Measurements from ENCODE around the gene ACOT2. TPM values are rescaled to one million over a fixed set of nuclear protein-coding genes. Genes with fewer than 3 reads are reported as not detected.
"Not testable (repeated sequence)": the region's sequence is repeated elsewhere in the genome, so short reads cannot be mapped to it uniquely, and the experiment has no call there.

Gene ACOT2
- total RNA-seq, 4 donors from 2014 or later, result 15.7 to 30.7 (median 21.1) TPM

- DNase-seq (ENCODE audit: low spot score in 2 of 2), result no peak
- intact Hi-C loops (cut with DNase I; ENCODE audit: low total_unique reads), result no loop called here
- WGBS, 2 donors, result 55 to 63% methylated on average over 16 of the region's 16 CpGs
- no peak overlapping the region for H3K4me3 ChIP-seq (ENCODE audit: low read depth, poor library complexity, severe bottlenecking)
- TF ChIP-seq, protein P1, sequence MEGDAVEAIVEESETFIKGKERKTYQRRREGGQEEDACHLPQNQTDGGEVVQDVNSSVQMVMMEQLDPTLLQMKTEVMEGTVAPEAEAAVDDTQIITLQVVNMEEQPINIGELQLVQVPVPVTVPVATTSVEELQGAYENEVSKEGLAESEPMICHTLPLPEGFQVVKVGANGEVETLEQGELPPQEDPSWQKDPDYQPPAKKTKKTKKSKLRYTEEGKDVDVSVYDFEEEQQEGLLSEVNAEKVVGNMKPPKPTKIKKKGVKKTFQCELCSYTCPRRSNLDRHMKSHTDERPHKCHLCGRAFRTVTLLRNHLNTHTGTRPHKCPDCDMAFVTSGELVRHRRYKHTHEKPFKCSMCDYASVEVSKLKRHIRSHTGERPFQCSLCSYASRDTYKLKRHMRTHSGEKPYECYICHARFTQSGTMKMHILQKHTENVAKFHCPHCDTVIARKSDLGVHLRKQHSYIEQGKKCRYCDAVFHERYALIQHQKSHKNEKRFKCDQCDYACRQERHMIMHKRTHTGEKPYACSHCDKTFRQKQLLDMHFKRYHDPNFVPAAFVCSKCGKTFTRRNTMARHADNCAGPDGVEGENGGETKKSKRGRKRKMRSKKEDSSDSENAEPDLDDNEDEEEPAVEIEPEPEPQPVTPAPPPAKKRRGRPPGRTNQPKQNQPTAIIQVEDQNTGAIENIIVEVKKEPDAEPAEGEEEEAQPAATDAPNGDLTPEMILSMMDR (IDR thresholded peaks at IDR 0.05), result no peak
- TF ChIP-seq POLR2A (IDR thresholded peaks at IDR 0.05), result no peak
Measured at GRCh38 chr14:73567951-73568885, 795 bp upstream of the ACOT2 start.

GRCh38 chr14:73568886-73569184 lies 178 bp upstream of the ACOT2 start:
- intact Hi-C loops (cut with DNase I; ENCODE audit: low total_unique reads), result not testable (repeated sequence)
- peak in 1 of 2 donors; percentile 93 for DNase-seq (ENCODE audit: low spot score in 2 of 2)
- H3K4me3 ChIP-seq (ENCODE audit: low read depth, poor library complexity, severe bottlenecking), result peak overlapping the region; percentile 28

GRCh38 chr14:73570913-73571312 lies 1.9 kb downstream of the ACOT2 start:
- peak in 1 of 2 donors; percentile 88 for DNase-seq (ENCODE audit: low spot score in 2 of 2)
- TF ChIP-seq, protein P1 (IDR thresholded peaks at IDR 0.05), result peak in 1 of 3 donors; percentile 15
- intact Hi-C loops (cut with DNase I; ENCODE audit: low total_unique reads); H3K4me3 ChIP-seq (ENCODE audit: low read depth, poor library complexity, severe bottlenecking): not testable (repeated sequence)
- WGBS, 2 donors, result 39 to 51% methylated on average over 8 of the region's 8 CpGs

More at GRCh38 chr14:73568886-73569184, 178 bp upstream of the ACOT2 start:
- 5% methylated on average over 4 of the region's 4 CpGs for WGBS, 2 donors

GRCh38 chr14:73573034-73573433 lies 4.0 kb downstream of the ACOT2 start:
- 75 to 77% methylated on average over 5 of the region's 5 CpGs for WGBS, 2 donors

DNA sequence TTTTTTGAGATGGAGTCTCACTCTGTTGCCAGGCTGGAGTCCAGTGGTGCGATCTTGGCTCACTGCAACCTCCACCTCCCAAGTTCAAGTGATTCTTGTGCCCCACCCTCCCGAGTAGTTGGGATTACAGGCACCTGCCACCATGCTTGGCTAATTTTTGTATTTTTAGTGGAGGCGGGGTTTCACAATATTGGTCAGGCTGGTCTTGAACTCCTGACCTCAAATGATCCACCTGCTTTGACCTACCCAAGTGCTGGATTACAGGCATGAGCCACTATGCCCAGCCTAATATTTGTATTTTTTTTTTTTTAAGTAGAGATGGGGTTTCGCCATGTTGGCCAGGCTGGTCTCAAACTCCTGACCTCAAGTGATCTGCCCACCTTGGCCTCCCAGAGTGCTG lies 4.7 kb downstream of the ACOT2 start:
- DNase-seq (ENCODE audit: low spot score in 2 of 2); H3K4me3 ChIP-seq (ENCODE audit: low read depth, poor library complexity, severe bottlenecking); intact Hi-C loops (cut with DNase I; ENCODE audit: low total_unique reads): not testable (repeated sequence)
- 91 to 97% methylated on average over 4 of the region's 4 CpGs for WGBS, 2 donors

More at GRCh38 chr14:73573034-73573433, 4.0 kb downstream of the ACOT2 start:
- intact Hi-C loops (cut with DNase I; ENCODE audit: low total_unique reads); H3K4me3 ChIP-seq (ENCODE audit: low read depth, poor library complexity, severe bottlenecking); DNase-seq (ENCODE audit: low spot score in 2 of 2): not testable (repeated sequence)

DNA sequence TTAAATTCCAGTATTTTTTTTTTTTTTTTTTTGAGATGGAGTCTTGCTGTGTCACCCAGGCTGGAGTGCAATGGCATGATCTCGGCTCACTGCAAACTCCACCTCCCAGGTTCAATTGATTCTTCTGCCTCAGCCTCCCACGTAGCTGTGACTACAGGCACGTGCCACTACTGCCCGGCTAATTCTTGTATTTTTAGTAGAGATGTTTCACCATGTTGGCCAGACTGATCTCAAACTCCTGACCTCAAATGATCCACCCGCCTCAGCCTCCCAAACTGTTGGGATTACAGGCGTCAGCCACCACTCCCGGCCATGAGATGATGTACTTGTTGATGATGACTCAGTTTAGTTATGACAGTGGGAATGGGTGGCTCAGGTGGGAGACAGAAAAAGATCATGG lies 5.2 kb downstream of the ACOT2 start:
- H3K4me3 ChIP-seq (ENCODE audit: low read depth, poor library complexity, severe bottlenecking); DNase-seq (ENCODE audit: low spot score in 2 of 2); intact Hi-C loops (cut with DNase I; ENCODE audit: low total_unique reads): not testable (repeated sequence)
- 86 to 95% methylated on average over 7 of the region's 7 CpGs for WGBS, 2 donors

DNA sequence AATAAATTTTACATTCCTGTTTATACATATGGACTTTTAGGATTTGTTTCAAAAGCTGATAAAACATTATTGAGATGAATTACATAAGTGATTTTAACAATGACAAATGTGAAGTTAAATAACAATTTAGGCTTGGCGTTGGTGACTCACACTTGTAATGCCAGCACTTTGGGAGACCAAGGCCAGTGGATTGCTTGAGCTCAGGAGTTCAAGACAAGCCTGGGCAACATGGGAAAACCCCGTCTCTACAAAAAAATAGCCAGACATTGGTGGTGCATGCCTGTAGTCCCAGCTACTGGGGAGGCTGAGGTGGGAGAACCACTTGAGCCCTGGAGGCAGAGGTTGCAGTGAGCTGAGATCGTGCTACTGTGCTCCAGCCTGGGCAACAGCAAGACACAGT lies 7.4 kb downstream of the ACOT2 start:
- WGBS, 2 donors, result 48 to 64% methylated on average over 2 to 3 of the region's 3 CpGs
- intact Hi-C loops (cut with DNase I; ENCODE audit: low total_unique reads), result no loop called here

DNA sequence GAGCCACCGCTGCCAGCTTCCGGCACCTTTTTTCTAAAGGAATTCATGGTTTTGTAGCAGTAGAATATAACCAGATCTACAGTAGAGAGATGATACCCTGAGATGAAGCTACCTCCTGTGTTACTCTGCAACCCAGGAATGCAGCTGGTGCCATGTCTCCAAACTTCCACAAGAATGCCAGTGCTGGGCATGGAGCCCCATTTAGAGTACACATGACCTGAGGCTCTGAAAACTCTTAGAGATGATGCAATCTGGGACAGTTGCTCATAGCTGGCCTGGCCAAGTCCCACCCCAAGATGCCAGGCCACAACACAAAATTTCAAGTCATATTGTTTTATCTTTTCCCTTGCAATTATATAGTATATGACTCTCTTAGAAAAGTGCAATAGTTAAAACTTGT lies 8.2 kb downstream of the ACOT2 start:
- intact Hi-C loops (cut with DNase I; ENCODE audit: low total_unique reads); H3K4me3 ChIP-seq (ENCODE audit: low read depth, poor library complexity, severe bottlenecking); DNase-seq (ENCODE audit: low spot score in 2 of 2): not testable (repeated sequence)
- no CpG with 5 or more reads among the region's 2 CpGs for WGBS, 2 donors

More for the DNA sequence above, 7.4 kb downstream of the ACOT2 start:
- TF ChIP-seq, protein P1 (IDR thresholded peaks at IDR 0.05), result no peak
- TF ChIP-seq POLR2A (IDR thresholded peaks at IDR 0.05), result no peak
- H3K4me3 ChIP-seq (ENCODE audit: low read depth, poor library complexity, severe bottlenecking), result no peak overlapping the region
- DNase-seq (ENCODE audit: low spot score in 2 of 2), result no peak

GRCh38 chr14:73582102-73582979 lies 13.3 kb downstream of the ACOT2 start:
- WGBS, 2 donors, result 79 to 94% methylated on average over 8 to 10 of the region's 11 CpGs
- intact Hi-C loops (cut with DNase I; ENCODE audit: low total_unique reads), result not testable (repeated sequence)

More at GRCh38 chr14:73582102-73582979, 13.3 kb downstream of the ACOT2 start:
- not testable (repeated sequence) for DNase-seq (ENCODE audit: low spot score in 2 of 2); H3K4me3 ChIP-seq (ENCODE audit: low read depth, poor library complexity, severe bottlenecking)
